IgD-negative memory B cell (primary cell): ENCODE data around the gene TDRD12. TPM values are rescaled to one million over a fixed set of nuclear protein-coding genes. Genes with fewer than 3 reads are reported as not detected.
"Not testable (repeated sequence)": the region's sequence is repeated elsewhere in the genome, so short reads cannot be mapped to it uniquely, and the experiment has no call there.

Experiments used
- H3K27ac Mint-ChIP-seq, 3 donors: one replicate each; pipeline ENCODE4 v1.8.0; 2020 to 2022; ENCODE audit warnings: mild to moderate bottlenecking in 3 of 3, mixed read lengths in 3 of 3, moderate library complexity in 1 of 3
- H3K27me3 Mint-ChIP-seq: one replicate; pipeline ENCODE4 v1.8.0; 2021; ENCODE audit warnings: mixed read lengths
- H3K36me3 Mint-ChIP-seq: one replicate; pipeline ENCODE4 v1.8.0; 2020; ENCODE audit warnings: mild to moderate bottlenecking, mixed read lengths
- H3K4me1 Mint-ChIP-seq, 3 donors: one replicate each; pipeline ENCODE4 v1.8.0; 2020 to 2022; ENCODE audit warnings: mixed read lengths in 3 of 3, mild to moderate bottlenecking in 1 of 3
- H3K4me3 Mint-ChIP-seq, 4 donors: one replicate each; pipeline ENCODE4 v1.8.0; 2020 to 2022; ENCODE audit warnings: mild to moderate bottlenecking in 4 of 4, mixed read lengths in 4 of 4, moderate library complexity in 3 of 4
- H3K9me3 Mint-ChIP-seq, 3 donors: one replicate each; pipeline ENCODE4 v1.8.0; 2020 to 2021; ENCODE audit warnings: mixed read lengths in 3 of 3, mild to moderate bottlenecking in 1 of 3
- polyA plus RNA-seq: library from polyadenylated mRNA; unstranded; fragments of 300-500 nt; fragmentation: Illumina TruSeq; gene quantifications from one replicate; pipeline ENCODE4 v1.2.3, GENCODE V29; 2021

The TDRD12 gene
- polyA plus RNA-seq, 1 donor from 2014 or later, result not detected

DNA sequence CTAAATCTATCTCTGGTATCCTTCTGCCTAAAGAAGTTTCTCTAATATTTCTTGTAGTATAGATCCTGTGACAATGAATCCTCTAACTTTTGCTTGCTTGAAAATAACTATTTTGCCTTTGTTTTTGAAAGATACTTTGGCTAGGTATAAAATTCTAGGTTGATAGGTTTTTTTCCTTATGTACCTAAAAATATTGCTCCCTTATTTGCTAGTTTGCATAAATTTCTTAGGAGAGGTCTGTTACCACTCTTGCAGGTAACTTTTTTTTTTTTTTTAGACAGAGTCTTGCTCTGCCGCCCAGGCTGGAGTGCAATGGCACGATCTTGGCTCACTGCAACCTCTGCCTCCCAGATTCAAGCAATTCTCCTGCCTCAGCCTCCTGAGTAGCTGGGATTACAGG, 15.6 kb upstream of the TDRD12 start:
- not testable (repeated sequence) for H3K27ac Mint-ChIP-seq, H3K9me3 Mint-ChIP-seq, H3K4me3 Mint-ChIP-seq, H3K27me3 Mint-ChIP-seq
- Mint-ChIP-seq H3K4me1 (peaks cover 3 to 12% (median 8%) of the 10 kb centered on the region in 3 donors), H3K36me3 (peaks cover 14% of the 10 kb centered on the region)

DNA sequence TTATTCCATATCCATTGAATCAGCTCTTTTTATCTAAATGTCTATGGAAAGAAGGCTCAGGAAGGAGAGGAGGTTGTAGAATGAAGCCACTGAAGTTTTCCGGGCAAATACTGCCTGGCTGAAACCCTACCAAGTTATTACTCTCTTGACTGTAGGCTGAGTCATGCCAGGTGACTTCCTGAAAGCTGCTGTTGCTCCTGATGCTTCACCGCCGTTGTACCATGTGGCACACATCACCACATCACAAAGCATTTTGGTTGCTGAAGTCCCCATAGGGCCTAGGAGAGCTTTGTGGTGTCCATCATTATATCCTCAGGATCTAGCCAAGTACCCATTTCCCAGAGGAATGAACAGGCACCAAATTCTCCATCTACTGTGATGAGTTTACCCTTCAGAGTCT, 11.1 kb upstream of the TDRD12 start:
- Mint-ChIP-seq H3K27me3 (no peaks in the 10 kb centered on the region), H3K4me1 (peaks cover 0 to 6% (median 3%) of the 10 kb centered on the region in 3 donors), H3K27ac (no peak overlapping the region), H3K4me3 (no peak overlapping the region), H3K9me3 (peaks cover 0 to 4% (median 0%) of the 10 kb centered on the region in 3 donors), H3K36me3 (peaks cover 10% of the 10 kb centered on the region)

DNA sequence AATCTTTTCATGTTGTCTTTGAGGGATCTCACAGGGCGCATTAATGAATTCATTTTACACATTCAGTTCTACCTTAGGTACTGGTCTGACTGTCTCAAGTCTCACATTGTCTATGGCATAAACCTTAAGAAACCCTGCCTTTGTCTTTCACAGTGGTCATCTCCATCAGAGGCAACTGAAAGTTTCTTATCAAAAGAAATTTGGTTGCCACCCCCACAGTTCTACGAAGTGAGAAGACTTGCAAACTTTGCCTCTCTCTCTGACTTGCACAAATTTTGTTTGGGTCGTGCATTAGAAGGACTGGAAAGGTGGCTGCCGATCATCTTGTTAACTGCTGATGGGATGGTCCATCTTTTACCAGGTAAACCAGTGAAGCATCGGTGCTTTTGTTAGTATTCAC, 10.5 kb upstream of the TDRD12 start:
- Mint-ChIP-seq H3K4me1 (peaks cover 0 to 4% (median 3%) of the 10 kb centered on the region in 3 donors), H3K27me3 (no peaks in the 10 kb centered on the region), H3K27ac (no peak overlapping the region), H3K36me3 (peaks cover 11% of the 10 kb centered on the region), H3K4me3 (no peak overlapping the region), H3K9me3 (peaks cover 0 to 4% (median 0%) of the 10 kb centered on the region in 3 donors)

DNA sequence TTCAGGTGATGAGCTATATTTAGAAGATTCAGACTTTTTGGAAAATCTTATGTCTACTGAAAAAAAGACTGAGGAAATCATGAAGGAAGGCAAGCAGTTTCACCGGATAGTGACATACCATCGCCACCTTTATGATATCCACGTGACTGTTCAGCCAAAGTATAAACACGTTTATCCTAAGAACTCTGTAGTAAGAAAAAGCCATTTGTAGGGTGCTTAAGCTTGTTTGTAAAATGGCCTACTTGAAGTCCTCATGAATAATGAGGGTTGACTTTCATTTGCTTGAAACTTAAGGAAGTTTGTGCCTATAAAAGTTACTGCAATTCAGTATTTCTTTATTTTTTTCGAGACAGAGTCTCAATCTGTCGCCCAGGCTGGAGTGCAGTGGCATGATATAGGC, 7.8 kb upstream of the TDRD12 start:
- no peak overlapping the region for H3K27ac Mint-ChIP-seq
- no peaks in the 10 kb centered on the region for H3K9me3 Mint-ChIP-seq
- no peaks in the 10 kb centered on the region for H3K27me3 Mint-ChIP-seq
- no peak overlapping the region for H3K4me3 Mint-ChIP-seq
- H3K4me1 Mint-ChIP-seq, result peaks cover 0 to 3% (median 2%) of the 10 kb centered on the region in 3 donors
- H3K36me3 Mint-ChIP-seq, result peaks cover 11% of the 10 kb centered on the region

DNA sequence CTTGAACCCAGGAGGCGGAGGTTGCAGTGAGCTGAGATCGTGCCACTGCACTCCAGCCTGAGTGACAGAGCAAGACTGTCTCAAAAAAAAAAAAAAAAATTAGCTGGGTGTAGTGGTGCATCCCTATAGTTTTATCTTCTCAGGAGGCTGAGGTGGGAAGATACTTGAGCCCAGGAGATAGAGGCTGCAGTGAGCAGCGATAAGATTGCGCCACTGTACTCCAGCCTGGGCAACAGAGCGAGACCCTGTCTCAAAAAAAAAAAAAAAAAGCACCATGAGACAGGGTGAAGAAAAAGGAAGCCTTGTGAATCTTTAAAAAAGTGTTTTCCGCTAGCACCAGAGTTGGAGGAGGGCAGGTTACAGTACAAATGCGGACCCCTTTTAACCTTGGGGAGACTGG, 3.4 kb upstream of the TDRD12 start:
- H3K36me3 Mint-ChIP-seq, H3K4me1 Mint-ChIP-seq, H3K27me3 Mint-ChIP-seq, H3K9me3 Mint-ChIP-seq, H3K4me3 Mint-ChIP-seq, H3K27ac Mint-ChIP-seq: not testable (repeated sequence)

DNA sequence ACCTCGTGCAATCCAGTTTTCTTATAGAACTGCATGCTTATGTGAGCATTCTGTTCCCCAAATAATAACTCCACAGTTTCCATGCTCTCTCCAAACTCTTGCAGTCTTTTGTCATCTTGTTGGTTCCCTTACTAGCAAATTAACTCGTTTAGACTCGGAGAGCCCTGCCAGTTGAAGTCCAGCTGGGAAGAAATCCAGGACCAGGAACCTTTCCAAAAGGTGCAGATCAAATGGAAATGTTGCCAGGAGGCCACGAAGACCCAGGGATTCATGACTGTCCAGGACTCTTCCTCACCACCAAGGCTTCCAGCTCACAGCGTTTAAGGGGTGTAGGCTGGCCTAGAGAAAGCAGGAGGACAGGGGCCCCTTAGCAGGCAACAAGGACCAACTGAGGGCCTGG, 2.1 kb upstream of the TDRD12 start:
- no peaks in the 10 kb centered on the region for H3K9me3 Mint-ChIP-seq
- H3K4me3 Mint-ChIP-seq, result no peak overlapping the region
- H3K4me1 Mint-ChIP-seq, result no peaks in the 10 kb centered on the region
- H3K27ac Mint-ChIP-seq, result no peak overlapping the region
- peaks cover 8% of the 10 kb centered on the region for H3K36me3 Mint-ChIP-seq
- H3K27me3 Mint-ChIP-seq, result no peaks in the 10 kb centered on the region

DNA sequence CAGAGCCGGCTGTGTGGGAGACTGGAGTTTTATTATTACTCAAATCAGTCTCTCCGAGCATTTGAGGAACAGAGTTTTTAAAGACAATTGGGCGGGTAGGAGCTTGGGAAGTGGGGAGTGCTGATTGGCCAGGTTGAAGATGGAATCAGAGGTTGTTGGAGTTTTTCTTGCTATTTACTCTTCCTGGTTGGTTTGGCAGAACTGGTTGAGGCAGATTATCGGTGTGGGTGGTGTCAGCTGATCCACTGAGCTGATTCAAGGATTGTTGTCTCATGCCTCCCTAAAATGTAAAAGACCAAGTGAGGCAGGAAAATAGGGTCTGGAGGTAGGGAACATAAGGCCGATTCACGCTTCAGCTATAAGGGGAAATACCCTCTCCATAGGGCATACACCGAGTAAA, 1.3 kb upstream of the TDRD12 start:
- Mint-ChIP-seq H3K9me3 (no peaks in the 10 kb centered on the region), H3K4me1 (no peaks in the 10 kb centered on the region), H3K27me3 (no peaks in the 10 kb centered on the region), H3K4me3 (no peak overlapping the region), H3K27ac (no peak overlapping the region), H3K36me3 (peaks cover 6% of the 10 kb centered on the region)

DNA sequence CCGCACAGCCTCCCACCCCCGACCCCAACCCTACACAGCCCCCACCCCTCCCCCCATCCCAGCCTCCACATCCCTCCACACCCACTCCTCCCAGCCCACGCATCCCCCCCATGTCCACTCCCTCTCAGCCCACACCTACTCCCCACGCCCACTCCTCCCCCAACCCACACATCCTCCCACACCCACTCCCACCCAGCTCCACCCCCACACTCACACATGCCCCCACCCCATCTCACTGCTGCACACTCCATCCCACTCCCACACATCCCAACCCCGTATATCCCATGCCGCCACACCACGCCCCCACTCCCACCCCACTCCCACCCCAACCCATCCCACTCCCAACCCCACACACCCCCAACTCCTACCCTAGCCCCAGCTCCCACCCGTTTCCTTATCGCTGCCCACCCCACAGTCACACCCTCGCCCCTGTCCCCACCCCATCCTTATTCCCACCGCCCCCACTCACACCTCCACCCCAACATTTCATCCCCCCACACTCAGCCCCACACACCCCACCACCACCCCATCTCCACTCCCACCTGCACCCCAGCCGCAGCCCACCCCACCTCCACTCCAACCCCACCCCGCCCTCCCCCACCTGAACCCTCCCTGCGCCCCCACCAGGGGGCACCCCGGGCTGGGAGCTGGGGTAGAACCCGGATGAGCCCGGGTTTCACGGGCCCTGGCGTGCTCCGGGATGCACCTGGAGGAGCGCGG, 809 bp downstream of the TDRD12 start:
- Mint-ChIP-seq H3K9me3 (no peaks in the 10 kb centered on the region), H3K27me3 (no peaks in the 10 kb centered on the region), H3K27ac (no peak overlapping the region), H3K36me3 (peaks cover 2% of the 10 kb centered on the region), H3K4me3 (no peak overlapping the region), H3K4me1 (no peaks in the 10 kb centered on the region)

DNA sequence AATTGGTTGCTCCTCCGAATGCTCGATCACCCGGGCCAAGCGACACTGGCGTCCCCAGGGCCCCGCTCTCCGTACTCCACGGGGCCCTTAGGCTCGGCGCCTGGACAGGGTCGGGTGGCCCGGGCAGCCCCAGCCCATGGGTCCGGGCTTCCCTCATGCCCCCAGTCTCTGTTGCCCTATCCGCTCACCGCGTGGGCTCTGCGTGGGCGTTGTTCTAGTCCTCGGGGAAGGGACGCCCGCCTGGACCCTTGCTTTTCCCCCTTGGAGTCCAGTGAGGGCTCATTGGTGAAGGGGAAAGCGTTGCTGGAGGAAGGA, 1.3 kb downstream of the TDRD12 start:
- Mint-ChIP-seq H3K36me3 (peaks cover 2% of the 10 kb centered on the region), H3K4me1 (no peaks in the 10 kb centered on the region), H3K27ac (no peak overlapping the region), H3K4me3 (no peak overlapping the region), H3K27me3 (no peaks in the 10 kb centered on the region), H3K9me3 (no peaks in the 10 kb centered on the region)

DNA sequence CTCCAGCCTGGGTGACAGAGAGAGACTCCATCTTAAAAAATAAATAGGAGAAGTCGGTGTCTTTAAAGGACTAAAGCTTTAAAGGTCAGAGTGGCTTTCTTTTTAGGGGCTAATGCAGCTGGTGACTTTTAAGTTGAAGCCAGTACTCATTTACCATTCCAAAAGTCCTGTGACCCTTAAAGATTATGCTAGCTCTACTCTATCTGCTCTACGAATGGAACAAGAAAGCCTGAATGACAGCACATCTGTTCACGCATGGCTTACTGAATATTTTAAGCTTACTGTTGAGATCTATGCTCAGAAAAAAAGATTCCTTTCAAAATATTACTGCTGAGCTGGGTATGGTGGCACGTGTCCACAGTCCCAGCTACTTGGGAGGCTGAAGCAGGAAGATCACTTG, 16.4 kb downstream of the TDRD12 start:
- no peak overlapping the region for H3K27ac Mint-ChIP-seq
- no peaks in the 10 kb centered on the region for H3K36me3 Mint-ChIP-seq

DNA sequence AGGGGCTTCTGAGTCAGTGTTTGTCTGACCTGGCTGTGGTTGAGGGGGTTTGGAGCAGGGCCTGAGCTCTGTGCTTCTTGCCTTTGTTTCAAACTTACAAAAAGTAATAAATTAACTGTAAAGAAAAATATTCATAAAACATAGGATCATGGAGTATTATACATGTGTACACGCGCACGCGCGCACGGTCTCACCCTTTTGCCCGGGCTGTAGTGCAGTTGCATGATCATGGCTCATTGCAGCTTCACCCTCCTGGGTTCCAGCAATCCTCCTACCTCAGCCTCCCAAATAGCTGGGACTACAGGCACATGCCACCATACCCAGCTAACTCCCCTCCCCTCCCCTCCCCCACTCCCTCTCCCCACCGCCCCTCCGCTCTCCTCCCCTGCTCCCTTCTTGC, 23.5 kb downstream of the TDRD12 start:
- Mint-ChIP-seq H3K36me3 (no peaks in the 10 kb centered on the region), H3K4me3 (no peak overlapping the region), H3K4me1 (no peaks in the 10 kb centered on the region), H3K27me3 (peaks cover 2% of the 10 kb centered on the region), H3K27ac (no peak overlapping the region), H3K9me3 (no peaks in the 10 kb centered on the region)

More for the DNA sequence above, 16.4 kb downstream of the TDRD12 start:
- H3K4me1 Mint-ChIP-seq, result no peaks in the 10 kb centered on the region
- H3K9me3 Mint-ChIP-seq, result no peaks in the 10 kb centered on the region
- no peak overlapping the region for H3K4me3 Mint-ChIP-seq
- peaks cover 5% of the 10 kb centered on the region for H3K27me3 Mint-ChIP-seq

DNA sequence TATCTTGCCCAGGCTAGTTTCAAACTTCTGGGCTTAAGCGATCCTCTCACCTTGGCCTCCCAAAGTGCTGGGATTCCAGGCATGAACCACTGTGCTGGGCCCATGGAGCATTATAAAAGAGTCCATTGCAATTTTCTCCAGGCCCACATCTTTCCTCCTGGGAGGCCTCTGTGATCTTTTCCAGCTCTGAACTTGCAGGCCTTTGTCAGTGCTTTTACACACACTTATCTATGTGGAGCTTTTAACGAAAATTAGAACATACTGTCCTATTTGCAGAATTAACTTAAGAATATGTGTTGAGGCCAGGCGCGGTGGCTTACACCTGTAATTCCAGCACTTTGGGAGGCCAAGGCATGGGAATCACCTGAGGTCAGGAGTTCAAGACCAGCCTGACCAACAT, 23.9 kb downstream of the TDRD12 start:
- H3K27me3 Mint-ChIP-seq, result peaks cover 4% of the 10 kb centered on the region
- H3K9me3 Mint-ChIP-seq, result no peaks in the 10 kb centered on the region
- H3K36me3 Mint-ChIP-seq, result no peaks in the 10 kb centered on the region
- no peak overlapping the region for H3K27ac Mint-ChIP-seq
- H3K4me1 Mint-ChIP-seq, result no peaks in the 10 kb centered on the region
- no peak overlapping the region for H3K4me3 Mint-ChIP-seq

DNA sequence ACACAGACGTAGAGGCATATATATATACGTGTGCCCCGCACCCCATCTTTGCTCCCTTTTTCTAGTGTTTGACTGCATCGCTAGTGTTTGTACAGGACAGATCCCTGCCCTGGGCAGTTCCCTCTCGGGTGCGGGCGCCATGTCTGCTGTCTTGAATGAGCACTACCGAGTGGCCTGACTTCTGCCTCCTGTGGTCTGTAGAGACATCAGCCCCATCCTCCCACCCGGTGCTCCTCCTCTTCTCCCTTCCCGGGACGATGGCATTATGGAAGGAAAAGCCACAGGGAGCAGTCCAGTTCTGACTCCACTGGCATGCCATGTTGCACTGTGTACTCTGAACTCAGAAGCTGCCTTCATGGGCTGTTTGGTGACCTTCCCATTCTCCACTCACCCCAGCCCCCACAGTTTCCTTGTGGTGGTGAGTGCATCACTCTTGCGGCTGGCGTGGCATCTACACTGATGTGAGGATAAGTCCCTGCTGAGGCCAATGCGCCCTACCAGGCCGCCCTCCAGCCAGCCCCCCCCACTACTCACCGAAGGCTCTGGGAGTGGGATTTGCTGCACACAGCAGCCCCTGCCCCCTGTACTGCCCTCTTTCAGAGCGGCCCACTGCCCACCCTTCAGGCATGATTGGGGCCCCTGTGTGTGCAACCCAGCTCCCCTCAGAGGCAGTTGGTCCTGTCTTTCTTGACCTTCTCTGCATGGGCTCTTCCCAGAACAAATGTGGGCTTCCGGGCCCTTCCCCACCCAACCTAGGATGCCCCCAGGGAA, 25.2 kb downstream of the TDRD12 start:
- Mint-ChIP-seq H3K4me1 (no peaks in the 10 kb centered on the region), H3K27ac (no peak overlapping the region), H3K9me3 (no peaks in the 10 kb centered on the region), H3K36me3 (no peaks in the 10 kb centered on the region), H3K4me3 (peak overlapping the region in 1 of 4 donors; percentile 43), H3K27me3 (peaks cover 5% of the 10 kb centered on the region)

DNA sequence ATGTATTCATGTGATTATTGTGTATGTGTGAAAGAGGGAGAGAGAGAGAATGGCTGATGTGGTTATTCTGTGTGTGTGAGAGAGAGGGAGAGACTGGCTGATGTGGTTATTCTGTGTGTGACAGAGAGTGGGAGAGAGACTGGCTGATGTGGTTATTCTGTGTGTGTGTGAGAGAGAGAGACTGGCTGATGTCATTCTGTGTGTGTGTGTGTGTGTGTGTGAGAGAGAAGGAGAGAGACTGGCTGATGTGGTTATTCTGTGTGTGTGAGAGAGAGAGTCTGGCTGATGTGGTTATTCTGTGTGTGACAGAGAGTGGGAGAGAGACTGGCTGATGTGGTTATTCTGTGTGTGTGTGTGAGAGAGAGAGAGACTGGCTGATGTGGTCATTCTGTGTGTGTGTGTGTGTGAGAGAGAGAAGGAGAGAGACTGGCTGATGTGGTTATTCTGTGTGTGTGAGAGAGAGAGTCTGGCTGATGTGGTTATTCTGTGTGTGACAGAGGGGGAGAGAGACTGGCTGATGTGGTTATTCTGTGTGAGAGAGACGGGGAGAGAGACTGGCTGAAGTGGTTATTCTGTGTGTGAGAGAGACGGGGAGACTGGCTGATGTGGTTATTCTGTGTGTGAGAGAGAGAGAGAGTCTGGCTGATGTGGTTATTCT, 26.2 kb downstream of the TDRD12 start:
- H3K9me3 Mint-ChIP-seq, H3K36me3 Mint-ChIP-seq, H3K4me1 Mint-ChIP-seq, H3K4me3 Mint-ChIP-seq, H3K27ac Mint-ChIP-seq, H3K27me3 Mint-ChIP-seq: not testable (repeated sequence)

DNA sequence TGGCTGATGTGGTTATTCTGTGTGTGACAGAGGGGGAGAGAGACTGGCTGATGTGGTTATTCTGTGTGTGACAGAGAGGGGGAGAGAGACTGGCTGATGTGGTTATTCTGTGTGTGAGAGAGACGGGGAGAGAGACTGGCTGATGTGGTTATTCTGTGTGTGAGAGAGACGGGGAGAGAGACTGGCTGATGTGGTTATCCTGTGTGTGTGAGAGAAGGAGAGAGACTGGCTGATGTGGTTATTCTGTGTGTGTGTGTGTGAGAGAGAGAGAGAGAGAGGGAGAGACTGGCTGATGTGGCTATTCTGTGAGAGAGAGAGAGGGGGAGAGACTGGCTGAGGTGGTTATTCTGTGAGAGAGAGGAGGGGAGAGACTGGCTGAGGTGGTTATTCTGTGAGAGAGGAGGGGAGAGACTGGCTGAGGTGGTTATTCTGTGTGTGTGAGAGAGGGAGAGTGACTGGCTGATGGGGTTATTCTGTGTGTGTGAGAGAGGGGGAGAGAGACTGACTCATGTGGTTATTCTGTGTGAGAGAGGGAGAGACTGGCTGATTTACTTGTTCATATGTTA, 27.1 kb downstream of the TDRD12 start:
- not testable (repeated sequence) for H3K9me3 Mint-ChIP-seq, H3K4me1 Mint-ChIP-seq, H3K4me3 Mint-ChIP-seq, H3K27me3 Mint-ChIP-seq, H3K36me3 Mint-ChIP-seq, H3K27ac Mint-ChIP-seq
